Stimulated activated naive CD8-positive, alpha-beta T cell treated with anti-CD3 and anti-CD28 coated beads, Interleukin-15, amount 100 ng/mL, for 72 hours (primary cell): ENCODE measurements around the gene PLAGL2.
"Not testable (repeated sequence)": the region's sequence is repeated elsewhere in the genome, so short reads cannot be mapped to it uniquely, and the experiment has no call there.

Experiments
- ATAC-seq: fragments of 150-1000 bp; cut with Tn5 transposase; 2 replicates; pipeline ENCODE4 v1.10.0; 2021; ENCODE audit warnings: mild to moderate bottlenecking, moderate library complexity
- DNase-seq, 2 donors: peaks; one replicate each; pipeline ENCODE4 v3.0.0; 2021 to 2022
- H3K27ac Mint-ChIP-seq, 2 donors: one replicate each; pipeline ENCODE4 v1.8.0; 2022; ENCODE audit warnings: mild to moderate bottlenecking in 2 of 2, mixed read lengths in 2 of 2, moderate library complexity in 2 of 2
- H3K27me3 Mint-ChIP-seq: one replicate; pipeline ENCODE4 v1.8.0; 2022; ENCODE audit warnings: mixed read lengths
- H3K4me1 Mint-ChIP-seq: one replicate; pipeline ENCODE4 v1.8.0; 2022; ENCODE audit warnings: mild to moderate bottlenecking, mixed read lengths
- H3K4me3 Mint-ChIP-seq, 2 donors: one replicate each; pipeline ENCODE4 v1.8.0; 2022; ENCODE audit warnings: mild to moderate bottlenecking in 2 of 2, mixed read lengths in 2 of 2, moderate library complexity in 1 of 2
- H3K9me3 Mint-ChIP-seq, 2 donors: one replicate each; pipeline ENCODE4 v1.8.0; 2022; ENCODE audit warnings: mixed read lengths in 2 of 2

Gene PLAGL2, protein sequence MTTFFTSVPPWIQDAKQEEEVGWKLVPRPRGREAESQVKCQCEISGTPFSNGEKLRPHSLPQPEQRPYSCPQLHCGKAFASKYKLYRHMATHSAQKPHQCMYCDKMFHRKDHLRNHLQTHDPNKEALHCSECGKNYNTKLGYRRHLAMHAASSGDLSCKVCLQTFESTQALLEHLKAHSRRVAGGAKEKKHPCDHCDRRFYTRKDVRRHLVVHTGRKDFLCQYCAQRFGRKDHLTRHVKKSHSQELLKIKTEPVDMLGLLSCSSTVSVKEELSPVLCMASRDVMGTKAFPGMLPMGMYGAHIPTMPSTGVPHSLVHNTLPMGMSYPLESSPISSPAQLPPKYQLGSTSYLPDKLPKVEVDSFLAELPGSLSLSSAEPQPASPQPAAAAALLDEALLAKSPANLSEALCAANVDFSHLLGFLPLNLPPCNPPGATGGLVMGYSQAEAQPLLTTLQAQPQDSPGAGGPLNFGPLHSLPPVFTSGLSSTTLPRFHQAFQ

DNA sequence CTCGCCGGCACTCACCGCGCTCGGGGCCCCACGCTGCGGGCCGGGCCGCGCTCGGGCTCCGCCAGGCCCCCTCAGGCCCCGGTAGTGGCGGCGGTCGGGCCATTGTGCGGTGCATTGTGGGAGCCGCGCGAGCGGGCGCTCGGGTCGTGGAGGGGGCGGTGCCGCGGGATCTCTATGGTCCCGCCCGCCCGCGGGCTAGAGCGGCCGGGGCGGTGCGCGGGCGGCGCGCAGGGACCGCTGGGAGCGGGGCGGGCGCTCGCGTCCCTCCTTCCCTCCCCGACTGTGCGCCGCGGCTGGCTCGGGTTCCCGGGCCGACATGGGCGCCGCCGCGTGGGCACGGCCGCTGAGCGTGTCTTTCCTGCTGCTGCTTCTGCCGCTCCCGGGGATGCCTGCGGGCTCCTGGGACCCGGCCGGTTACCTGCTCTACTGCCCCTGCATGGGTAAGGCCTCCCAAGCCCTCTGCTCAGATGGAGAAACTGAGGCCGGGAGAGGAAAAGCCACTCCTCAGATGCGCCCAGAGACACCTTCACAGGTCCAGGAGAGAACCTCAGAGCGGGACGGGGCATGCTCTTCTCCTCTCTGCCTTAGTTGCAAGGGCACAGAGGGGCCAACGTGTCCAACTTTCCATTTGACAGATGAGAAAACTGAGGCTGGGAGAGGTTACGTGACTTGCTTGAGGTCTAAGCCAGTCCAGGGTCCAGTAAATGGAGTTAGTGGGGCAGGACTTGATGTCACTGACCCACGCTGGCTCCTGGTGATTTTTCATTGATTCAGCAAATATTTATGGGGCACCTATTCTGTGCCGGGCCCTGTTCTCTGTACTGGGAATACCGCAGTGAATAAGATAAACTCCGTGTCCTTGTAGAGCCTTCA is at the start of gene PLAGL2, which contains the start of gene POFUT1:
Gene PLAGL2, minus strand, starts transcription at position 118 of the 873 bp plus-strand sequence. CDS start 5,565 bp downstream, outside the sequence.
Gene POFUT1, plus strand, starts transcription at position 255 of the 873 bp plus-strand sequence. Its CDS starts 62 bp downstream, at position 317.
- no peaks in the 10 kb centered on the region for H3K27me3 Mint-ChIP-seq
- peak within 1 kb of the TSS; percentile 97 to 98 for H3K27ac Mint-ChIP-seq
- peak; percentile 92 to 94 for DNase-seq
- no peaks in the 10 kb centered on the region for H3K9me3 Mint-ChIP-seq
- peak; percentile 85 for ATAC-seq
- H3K4me3 Mint-ChIP-seq, result peak within 1 kb of the TSS; percentile 92 to 100
- peaks cover 73% of the 10 kb centered on the region for H3K4me1 Mint-ChIP-seq

DNA sequence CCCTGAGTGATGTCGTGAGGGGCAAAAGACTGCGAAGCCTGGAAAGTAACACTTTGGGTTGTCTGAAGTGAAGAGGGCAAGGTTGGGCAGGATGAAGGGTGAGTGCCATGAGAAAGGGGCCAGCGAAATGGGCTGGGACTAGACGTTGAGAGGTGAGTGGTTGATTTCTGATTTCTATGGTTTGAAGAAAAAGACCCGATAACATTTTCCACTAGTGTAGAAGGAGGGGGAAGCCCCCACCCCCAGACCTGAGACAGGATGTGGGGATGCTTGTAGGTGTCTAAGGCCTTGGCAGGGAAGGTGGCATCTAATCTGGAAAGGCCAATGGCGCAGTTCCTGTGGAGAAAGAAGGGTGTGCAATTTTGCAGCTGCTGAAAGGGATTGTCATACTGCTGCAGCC is 44.6 kb upstream of the PLAGL2 start:
- peak overlapping the region; percentile 80 to 93 for H3K27ac Mint-ChIP-seq
- DNase-seq (peak; percentile 80 to 95), ATAC-seq (peak; percentile 82)

DNA sequence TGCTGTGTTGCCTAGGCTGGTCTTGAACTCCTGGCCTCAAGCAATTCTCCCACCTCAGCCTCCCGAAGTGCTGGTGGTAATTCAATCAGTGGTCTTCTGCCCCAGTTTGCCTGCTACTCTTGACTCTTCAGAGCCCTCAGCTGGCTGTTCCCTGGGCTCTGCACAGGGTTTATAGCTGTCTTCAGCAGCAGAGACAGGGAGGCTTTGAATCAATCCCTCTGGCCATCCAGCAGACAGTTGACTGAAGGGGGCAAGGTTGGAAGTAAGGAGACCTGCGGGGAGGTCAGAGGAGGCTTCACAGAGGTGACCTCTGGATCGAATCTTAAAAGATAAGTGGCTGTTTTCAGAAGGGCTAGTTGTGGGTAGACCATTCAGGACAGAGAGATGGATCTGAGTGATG is 43.9 kb upstream of the PLAGL2 start:
- peaks cover 4 to 16% of the 10 kb centered on the region in 2 donors for H3K9me3 Mint-ChIP-seq
- no peak for ATAC-seq
- no peaks in the 10 kb centered on the region for H3K27me3 Mint-ChIP-seq
- peak overlapping the region; percentile 68 to 72 for H3K4me3 Mint-ChIP-seq
- H3K4me1 Mint-ChIP-seq, result peaks cover 69% of the 10 kb centered on the region
- DNase-seq, result peak; percentile 45 to 48
- H3K27ac Mint-ChIP-seq, result peak overlapping the region; percentile 80 to 93

More for the DNA sequence above, 44.6 kb upstream of the PLAGL2 start:
- Mint-ChIP-seq H3K27me3 (no peaks in the 10 kb centered on the region), H3K9me3 (peaks cover 4 to 16% of the 10 kb centered on the region in 2 donors), H3K4me1 (peaks cover 74% of the 10 kb centered on the region), H3K4me3 (peak overlapping the region; percentile 68 to 72)

DNA sequence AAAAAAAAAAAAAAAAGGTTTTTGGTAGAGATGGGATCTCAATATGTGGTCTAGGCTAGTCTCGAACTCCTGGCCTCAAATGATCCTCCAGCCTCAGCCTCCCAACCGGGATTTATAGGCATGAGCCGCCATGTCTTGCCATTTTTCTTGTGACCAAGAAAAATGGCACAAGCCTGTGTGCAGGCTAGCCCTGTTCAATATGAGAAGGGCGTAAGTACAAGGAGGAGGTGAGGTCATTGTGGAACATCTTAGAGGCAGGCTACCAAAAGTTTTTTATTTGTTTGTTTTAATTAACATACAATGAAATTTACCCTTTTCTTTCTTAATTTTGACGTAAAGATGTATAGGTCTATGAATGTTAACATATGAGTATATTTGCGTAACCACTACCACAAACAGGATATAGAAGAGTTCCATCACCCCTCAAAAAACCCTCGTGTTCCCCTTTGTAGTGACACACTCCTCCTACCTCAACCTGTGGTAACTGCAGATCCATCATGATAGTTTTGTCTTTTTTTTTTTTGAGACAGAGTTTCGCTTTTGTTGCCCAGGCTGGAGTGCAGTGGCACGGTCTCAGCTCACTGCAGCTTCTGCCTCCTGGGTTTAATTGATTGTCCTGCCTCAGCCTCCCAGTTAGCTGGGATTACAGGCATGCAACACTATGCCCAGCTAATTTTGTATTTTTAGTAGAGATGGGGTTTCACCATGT is 41.6 kb upstream of the PLAGL2 start:
- H3K27me3 Mint-ChIP-seq, result no peaks in the 10 kb centered on the region
- peaks cover 4 to 16% of the 10 kb centered on the region in 2 donors for H3K9me3 Mint-ChIP-seq
- H3K4me1 Mint-ChIP-seq, result peaks cover 63% of the 10 kb centered on the region
- ATAC-seq (peak; percentile 85), DNase-seq (peak; percentile 51 to 73)
- H3K4me3 Mint-ChIP-seq, result peak overlapping the region; percentile 20 to 31
- peak overlapping the region; percentile 77 to 90 for H3K27ac Mint-ChIP-seq

DNA sequence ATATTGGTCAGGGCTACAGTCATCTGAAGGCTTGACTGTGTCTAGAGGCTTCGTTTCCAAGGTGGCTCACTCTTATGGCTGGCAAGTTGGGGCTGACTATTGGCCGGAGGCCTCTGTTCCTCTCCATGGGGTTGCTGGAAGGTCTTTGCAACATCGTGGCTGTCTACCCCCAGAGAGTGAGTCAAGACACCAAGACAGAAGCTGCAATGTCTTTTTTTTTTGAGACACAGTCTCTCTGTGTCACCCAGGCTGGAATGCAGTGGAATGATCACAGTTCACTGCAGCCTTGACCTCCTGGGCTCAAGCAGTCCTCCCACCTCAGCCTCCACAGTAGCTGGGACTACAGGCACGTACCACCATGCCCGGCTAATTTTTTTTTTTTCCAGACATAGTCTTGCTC is 40.5 kb upstream of the PLAGL2 start:
- DNase-seq, result no peak

DNA sequence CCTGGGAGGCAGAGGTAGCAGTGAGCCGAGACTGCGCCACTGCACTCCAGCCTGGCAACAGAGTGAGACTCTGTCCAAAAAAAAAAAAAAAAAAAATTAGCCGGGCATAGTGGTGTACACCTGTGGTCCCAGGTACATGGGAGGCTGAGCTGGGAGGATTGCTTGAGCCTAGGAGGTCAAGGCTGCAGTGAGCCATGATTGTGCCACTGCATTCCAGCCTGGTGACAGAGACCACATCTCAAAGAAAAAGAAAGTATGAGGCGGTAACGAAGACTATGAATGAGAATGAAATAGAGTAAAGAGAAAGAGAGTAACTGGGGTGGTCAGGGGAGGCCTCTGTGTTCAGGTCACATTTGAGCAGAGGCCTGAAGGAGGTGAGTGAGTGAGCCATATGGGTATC is 38.7 kb upstream of the PLAGL2 start:
- not testable (repeated sequence) for ATAC-seq, DNase-seq, H3K9me3 Mint-ChIP-seq, H3K4me3 Mint-ChIP-seq, H3K27ac Mint-ChIP-seq, H3K27me3 Mint-ChIP-seq
- H3K4me1 Mint-ChIP-seq, result peaks cover 44% of the 10 kb centered on the region

More for the DNA sequence above, 40.5 kb upstream of the PLAGL2 start:
- Mint-ChIP-seq H3K9me3 (peaks cover 4 to 8% of the 10 kb centered on the region in 2 donors), H3K4me1 (peaks cover 56% of the 10 kb centered on the region), H3K4me3 (no peak overlapping the region), H3K27me3 (no peaks in the 10 kb centered on the region), H3K27ac (peak overlapping the region; percentile 38 to 52)
- no peak for ATAC-seq

DNA sequence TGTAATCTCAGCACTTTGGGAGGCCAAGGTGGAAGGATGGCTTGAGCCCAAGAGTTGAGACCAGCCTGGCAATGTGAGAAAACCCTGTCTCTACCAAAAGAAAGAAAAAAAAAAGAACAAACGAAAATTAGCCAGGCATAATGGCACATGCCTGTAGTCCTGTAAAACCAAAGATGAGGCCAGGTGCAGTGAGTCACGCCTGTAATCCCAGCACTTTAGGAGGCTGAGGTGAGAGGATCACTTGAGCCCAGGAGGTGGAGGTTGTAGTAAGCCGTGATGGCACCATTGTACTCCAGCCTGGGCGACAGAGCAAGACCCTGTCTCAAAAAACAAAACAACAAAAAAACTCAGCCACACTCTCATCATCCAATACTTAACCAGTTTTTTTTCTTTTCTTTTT is 37.4 kb upstream of the PLAGL2 start:
- Mint-ChIP-seq H3K4me1 (peaks cover 51% of the 10 kb centered on the region), H3K9me3 (no peaks in the 10 kb centered on the region), H3K4me3 (no peak overlapping the region), H3K27me3 (no peaks in the 10 kb centered on the region), H3K27ac (peak overlapping the region in 1 of 2 donors; percentile 52)
- DNase-seq (no peak), ATAC-seq (no peak)

DNA sequence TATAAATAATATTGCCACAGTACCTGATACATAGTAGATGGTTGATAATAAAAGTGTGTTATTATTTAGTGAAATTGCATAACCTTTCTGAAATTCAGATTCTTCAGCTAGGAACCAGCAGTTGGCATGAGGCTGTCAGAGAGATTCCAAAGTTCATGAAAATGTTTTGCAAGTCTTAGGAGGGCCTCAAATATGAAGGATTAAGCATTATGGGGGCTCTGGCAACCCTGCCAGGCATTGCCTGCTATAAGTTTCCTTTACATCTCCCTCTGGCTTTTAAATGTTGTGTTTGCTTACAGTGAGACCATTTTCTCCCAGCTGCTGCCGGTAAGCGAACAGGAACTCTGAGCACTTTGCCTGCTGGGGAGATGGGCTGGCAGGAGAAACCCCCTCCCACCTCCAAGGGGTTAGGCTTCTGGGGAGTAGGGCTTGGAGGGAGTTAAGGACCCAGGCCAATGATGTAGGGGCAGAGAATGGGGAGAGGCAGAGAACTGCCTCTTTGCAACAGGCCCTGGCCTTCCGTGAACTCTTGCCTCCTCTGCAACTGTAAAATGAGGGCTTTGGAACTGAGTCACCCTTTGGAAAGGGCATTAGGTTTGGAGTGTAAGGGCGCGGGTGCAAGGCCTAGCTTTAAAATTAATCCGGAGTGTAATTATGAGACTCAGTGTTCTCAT is 36.7 kb upstream of the PLAGL2 start:
- no peaks in the 10 kb centered on the region for H3K27me3 Mint-ChIP-seq
- no peak for DNase-seq
- peak overlapping the region; percentile 52 to 59 for H3K27ac Mint-ChIP-seq
- no peak for ATAC-seq
- no peaks in the 10 kb centered on the region for H3K9me3 Mint-ChIP-seq
- no peak overlapping the region for H3K4me3 Mint-ChIP-seq
- H3K4me1 Mint-ChIP-seq, result peaks cover 52% of the 10 kb centered on the region

DNA sequence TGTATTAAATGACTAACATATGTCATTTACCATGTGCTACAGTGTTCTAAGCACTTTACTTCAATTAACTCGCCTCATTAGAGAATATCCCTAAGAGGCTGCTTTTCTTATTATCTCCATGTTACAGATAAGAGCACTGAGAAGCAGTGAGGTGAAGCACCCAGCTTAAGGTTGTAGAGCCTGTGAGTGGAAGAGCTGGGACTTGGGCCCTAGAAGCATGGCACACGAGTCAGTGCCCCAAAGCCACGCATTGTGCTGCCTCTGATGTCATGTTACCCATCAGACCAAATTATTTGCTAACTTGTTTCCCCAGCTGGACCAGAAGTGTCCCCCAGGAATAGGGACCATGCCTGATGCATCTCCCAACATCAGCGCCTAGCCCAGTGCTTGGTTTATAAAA is 34.3 kb upstream of the PLAGL2 start:
- Mint-ChIP-seq H3K4me3 (no peak overlapping the region), H3K9me3 (no peaks in the 10 kb centered on the region), H3K27me3 (no peaks in the 10 kb centered on the region), H3K4me1 (peaks cover 55% of the 10 kb centered on the region), H3K27ac (no peak overlapping the region)
- ATAC-seq (no peak), DNase-seq (no peak)

DNA sequence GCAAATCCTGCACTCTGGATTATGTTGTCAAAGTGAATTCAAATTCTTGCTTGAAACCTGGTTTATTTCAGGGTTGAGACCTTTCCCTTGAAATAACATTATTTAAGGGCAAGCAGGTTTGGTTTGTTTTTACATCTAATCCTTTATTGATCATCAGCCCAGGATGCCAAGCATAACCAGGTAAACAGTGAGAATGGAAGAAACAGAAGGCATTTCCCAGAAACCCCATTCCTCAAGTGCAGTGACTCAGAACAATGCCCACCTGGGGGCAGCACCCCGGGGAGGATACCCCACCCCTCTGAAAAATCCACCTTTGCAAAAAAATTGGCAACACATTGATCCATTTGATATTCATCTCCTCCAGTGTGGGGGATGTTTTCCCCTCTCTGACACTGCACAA is 32.7 kb upstream of the PLAGL2 start:
- H3K9me3 Mint-ChIP-seq, result no peaks in the 10 kb centered on the region
- ATAC-seq (no peak), DNase-seq (no peak)
- peak overlapping the region; percentile 44 to 48 for H3K27ac Mint-ChIP-seq
- peak overlapping the region in 1 of 2 donors; percentile 53 for H3K4me3 Mint-ChIP-seq
- H3K4me1 Mint-ChIP-seq, result peaks cover 56% of the 10 kb centered on the region
- no peaks in the 10 kb centered on the region for H3K27me3 Mint-ChIP-seq

DNA sequence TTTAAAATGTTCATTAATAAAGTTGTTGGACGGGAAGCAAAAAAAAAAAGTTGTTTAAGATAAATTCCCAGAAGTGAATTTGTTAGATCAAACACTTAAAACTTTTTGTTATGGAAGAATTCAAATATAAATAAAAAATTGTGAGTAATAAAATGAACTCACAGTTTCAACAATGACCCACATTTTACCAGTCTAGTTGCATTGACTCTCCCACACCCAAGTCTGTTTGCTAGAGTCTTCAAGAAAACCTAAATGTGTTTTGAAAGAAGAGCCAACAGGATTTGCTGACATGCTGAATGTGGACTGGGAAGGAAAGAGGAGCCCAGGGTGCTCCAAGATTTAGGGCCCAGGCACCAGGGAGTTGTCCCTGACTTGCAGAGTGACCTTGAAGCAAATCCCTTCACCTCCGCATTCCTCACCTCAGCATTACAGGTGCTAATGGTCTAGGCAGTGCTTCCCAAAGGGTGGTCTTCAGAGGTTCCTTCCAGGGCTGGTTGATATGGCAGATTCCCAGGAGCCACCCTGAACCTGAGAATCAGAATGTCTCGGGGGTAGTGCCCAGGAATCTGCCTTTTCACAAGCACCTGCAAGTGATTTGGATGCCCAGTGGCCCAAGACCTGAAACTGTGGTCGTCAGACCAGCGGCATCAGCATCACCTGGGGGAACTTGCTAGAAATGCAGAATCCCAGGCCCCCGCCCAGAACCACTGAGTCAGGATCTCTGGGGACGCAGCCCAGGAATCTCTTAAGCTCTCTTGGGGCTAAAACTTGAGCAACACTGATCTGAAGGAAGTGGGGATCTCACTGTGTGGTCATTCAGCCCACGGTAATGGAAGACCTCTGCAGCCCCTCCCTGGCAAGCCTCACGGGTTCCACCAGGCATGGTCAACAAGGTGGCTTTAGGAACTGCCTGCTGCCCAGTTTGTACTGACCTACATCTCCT is 31.2 kb upstream of the PLAGL2 start:
- DNase-seq (no peak), ATAC-seq (no peak)
- Mint-ChIP-seq H3K27me3 (no peaks in the 10 kb centered on the region), H3K4me3 (no peak overlapping the region), H3K4me1 (peaks cover 58% of the 10 kb centered on the region), H3K9me3 (no peaks in the 10 kb centered on the region), H3K27ac (no peak overlapping the region)

DNA sequence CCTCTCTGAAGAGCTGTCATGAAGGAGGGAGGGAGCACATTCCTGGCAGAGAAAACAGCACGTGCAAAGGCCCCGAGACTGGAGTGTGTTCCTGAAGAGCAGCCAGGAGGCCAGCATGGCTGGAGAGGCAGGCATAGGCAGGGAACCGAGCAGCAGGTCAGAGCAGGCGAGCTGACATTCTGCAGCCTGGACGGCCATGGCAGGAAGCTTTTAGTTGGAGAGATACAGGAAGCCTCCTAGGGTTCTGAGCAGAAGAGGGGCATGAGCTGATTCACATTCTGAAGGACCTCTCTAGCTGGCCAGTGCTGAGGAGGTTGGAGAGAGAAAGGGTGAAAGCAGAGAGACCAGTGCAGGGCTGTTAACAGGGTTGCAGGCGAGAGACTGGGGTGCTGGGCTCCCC is 29.9 kb upstream of the PLAGL2 start:
- H3K4me3 Mint-ChIP-seq, result no peak overlapping the region
- peak overlapping the region in 1 of 2 donors; percentile 24 for H3K27ac Mint-ChIP-seq
- H3K4me1 Mint-ChIP-seq, result peaks cover 71% of the 10 kb centered on the region
- no peaks in the 10 kb centered on the region for H3K9me3 Mint-ChIP-seq
- no peaks in the 10 kb centered on the region for H3K27me3 Mint-ChIP-seq
- ATAC-seq (no peak), DNase-seq (no peak)

DNA sequence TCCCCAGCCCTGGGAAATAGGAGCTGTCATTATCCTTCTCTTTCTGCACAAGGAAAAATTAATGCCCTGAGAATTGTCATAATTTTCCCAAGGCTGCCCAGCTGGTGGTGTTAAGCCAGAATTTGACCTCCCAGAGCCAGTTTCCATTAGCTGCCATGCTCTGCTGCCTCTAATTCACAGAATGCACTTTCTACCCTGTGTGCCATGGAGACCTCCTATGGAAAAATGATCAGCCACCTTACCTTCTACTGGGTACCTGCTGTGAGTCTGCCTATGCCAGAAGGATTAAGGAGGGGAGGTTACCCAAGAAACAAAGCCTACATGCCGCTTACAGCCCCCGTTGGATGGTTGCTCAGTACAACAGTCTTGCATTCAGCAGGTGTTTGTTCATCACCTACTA is 29.3 kb upstream of the PLAGL2 start:
- no peak for DNase-seq
- no peaks in the 10 kb centered on the region for H3K27me3 Mint-ChIP-seq
- peaks cover 77% of the 10 kb centered on the region for H3K4me1 Mint-ChIP-seq
- no peak for ATAC-seq
- H3K4me3 Mint-ChIP-seq, result no peak overlapping the region
- no peak overlapping the region for H3K27ac Mint-ChIP-seq
- H3K9me3 Mint-ChIP-seq, result no peaks in the 10 kb centered on the region
